Vagina (tissue), 2 donors: ENCODE data around the gene HNF1B. TPM values are rescaled to one million over a fixed set of nuclear protein-coding genes. Genes with fewer than 3 reads are reported as not detected.

Source experiments
- DNase-seq, 2 donors: peaks; one replicate each; pipeline ENCODE4 v3.0.0-alpha.2; 2017; ENCODE audit errors: extremely low spot score in 2 of 2
- H3K27ac ChIP-seq: fragments of 200-600 bp; sonication (generic); one replicate; pipeline ENCODE4 v1.5.1; 2019
- H3K27me3 ChIP-seq: fragments of 200-600 bp; sonication (generic); one replicate; pipeline ENCODE4 v1.5.1; 2019
- H3K36me3 ChIP-seq, 2 donors: fragments of 200-600 bp; sonication (generic); one replicate each; pipeline ENCODE4 v1.5.1; 2017 to 2019
- H3K4me1 ChIP-seq: fragments of 200-600 bp; sonication (generic); one replicate; pipeline ENCODE4 v1.5.1; 2019
- H3K4me3 ChIP-seq, 2 donors: fragments of 200-600 bp; sonication (generic); 1 replicate in 1 of 2; 2 replicates in 1 of 2; pipeline ENCODE4 v1.5.1; 2016 to 2019
- H3K9me3 ChIP-seq: fragments of 200-600 bp; sonication (generic); one replicate; pipeline ENCODE4 v1.5.1; 2019
- POLR2A ChIP-seq, 2 donors: fragments of 450-650 bp; IDR thresholded peaks; one replicate each; pipeline ENCODE4 v1.6.1; 2017; ENCODE audit warnings: antibody characterized with exemption in 2 of 2, mild to moderate bottlenecking in 2 of 2, moderate library complexity in 2 of 2
- POLR2AphosphoS5 ChIP-seq, 2 donors: sonication (generic); formaldehyde crosslinking; IDR thresholded peaks; one replicate each; pipeline ENCODE4 v1.9.0; 2017; ENCODE audit warnings: antibody characterized with exemption in 2 of 2, mild to moderate bottlenecking in 2 of 2, low read depth in 1 of 2; ENCODE audit not compliant: insufficient read depth in 1 of 2
- intact Hi-C: fragments of 100-400 bp; cut with DNase I; formaldehyde crosslinking; loops from one replicate; pipeline ENCODE4 v1.15.1; 2023
- total RNA-seq: library from RNA; depleted of rRNA; stranded (reverse); fragments of >200 nt; gene quantifications from one replicate; pipeline ENCODE4 v1.2.3, GENCODE V29; 2016
- TF ChIP-seq, protein P1 (sequence below), 3 experiments: fragments of 450-650 bp in 2 of 3; fragments of 200-600 bp in 1 of 3; sonication (generic) in 1 of 3; IDR thresholded peaks; one replicate each; pipeline ENCODE4 v1.5.1; 2017 to 2019; ENCODE audit warnings: antibody characterized with exemption in 3 of 3, mild to moderate bottlenecking in 2 of 3, moderate library complexity in 2 of 3

HNF1B gene
- total RNA-seq, 1 donor from 2014 or later: not detected

DNA sequence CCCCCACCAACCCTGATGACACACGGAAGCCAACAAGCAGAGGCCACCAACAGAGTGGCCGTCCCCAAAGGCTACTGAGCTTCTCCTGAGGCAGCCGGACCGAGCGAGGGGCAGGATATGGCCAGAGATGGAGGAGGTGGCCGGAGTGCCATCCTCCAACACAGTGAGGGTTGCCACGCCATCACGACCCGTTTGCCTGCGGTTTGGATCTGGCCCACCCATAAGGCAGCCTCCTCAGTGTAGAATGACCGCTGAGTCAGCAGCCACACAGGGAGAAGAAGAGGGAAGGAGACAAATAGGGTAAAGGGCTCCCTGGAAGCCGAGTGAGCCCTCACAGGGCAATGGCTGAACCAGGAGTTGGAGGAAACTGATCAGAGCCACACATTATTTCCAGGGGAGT lies 13.8 kb downstream of the HNF1B start:
- H3K4me1 ChIP-seq: no peaks in the 10 kb centered on the region
- DNase-seq: no peak
- no peak overlapping the region for H3K4me3 ChIP-seq
- no peaks in the 10 kb centered on the region for H3K27me3 ChIP-seq
- TF ChIP-seq, protein P1, sequence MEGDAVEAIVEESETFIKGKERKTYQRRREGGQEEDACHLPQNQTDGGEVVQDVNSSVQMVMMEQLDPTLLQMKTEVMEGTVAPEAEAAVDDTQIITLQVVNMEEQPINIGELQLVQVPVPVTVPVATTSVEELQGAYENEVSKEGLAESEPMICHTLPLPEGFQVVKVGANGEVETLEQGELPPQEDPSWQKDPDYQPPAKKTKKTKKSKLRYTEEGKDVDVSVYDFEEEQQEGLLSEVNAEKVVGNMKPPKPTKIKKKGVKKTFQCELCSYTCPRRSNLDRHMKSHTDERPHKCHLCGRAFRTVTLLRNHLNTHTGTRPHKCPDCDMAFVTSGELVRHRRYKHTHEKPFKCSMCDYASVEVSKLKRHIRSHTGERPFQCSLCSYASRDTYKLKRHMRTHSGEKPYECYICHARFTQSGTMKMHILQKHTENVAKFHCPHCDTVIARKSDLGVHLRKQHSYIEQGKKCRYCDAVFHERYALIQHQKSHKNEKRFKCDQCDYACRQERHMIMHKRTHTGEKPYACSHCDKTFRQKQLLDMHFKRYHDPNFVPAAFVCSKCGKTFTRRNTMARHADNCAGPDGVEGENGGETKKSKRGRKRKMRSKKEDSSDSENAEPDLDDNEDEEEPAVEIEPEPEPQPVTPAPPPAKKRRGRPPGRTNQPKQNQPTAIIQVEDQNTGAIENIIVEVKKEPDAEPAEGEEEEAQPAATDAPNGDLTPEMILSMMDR (IDR thresholded peaks at IDR 0.05): no peak
- TF ChIP-seq POLR2AphosphoS5 (IDR thresholded peaks at IDR 0.05; ENCODE audit: insufficient read depth in 1 of 2, low read depth in 1 of 2): no peak
- TF ChIP-seq POLR2A (IDR thresholded peaks at IDR 0.05): no peak
- no peaks in the 10 kb centered on the region for H3K36me3 ChIP-seq
- intact Hi-C loops: no loop called here
- H3K9me3 ChIP-seq: no peaks in the 10 kb centered on the region
- no peak overlapping the region for H3K27ac ChIP-seq

- H3K4me1 ChIP-seq: no peaks in the 10 kb centered on the region
Observed at GRCh38 chr17:37729905-37730304, 15.0 kb downstream of the HNF1B start.

GRCh38 chr17:37726891-37727675 lies 17.8 kb downstream of the HNF1B start:
- no peak overlapping the region for H3K27ac ChIP-seq
- DNase-seq: no peak
- H3K36me3 ChIP-seq: no peaks in the 10 kb centered on the region
- TF ChIP-seq POLR2AphosphoS5 (IDR thresholded peaks at IDR 0.05; ENCODE audit: insufficient read depth in 1 of 2, low read depth in 1 of 2) (no peak), POLR2A (IDR thresholded peaks at IDR 0.05) (no peak)
- TF ChIP-seq, protein P1 (IDR thresholded peaks at IDR 0.05): no peak
- no peaks in the 10 kb centered on the region for H3K27me3 ChIP-seq
- no peak overlapping the region for H3K4me3 ChIP-seq
- no peaks in the 10 kb centered on the region for H3K4me1 ChIP-seq
- no peaks in the 10 kb centered on the region for H3K9me3 ChIP-seq
- intact Hi-C loops: no loop called here

More at GRCh38 chr17:37729905-37730304, 15.0 kb downstream of the HNF1B start:
- H3K27me3 ChIP-seq: no peaks in the 10 kb centered on the region
- no peaks in the 10 kb centered on the region for H3K9me3 ChIP-seq
- H3K27ac ChIP-seq: no peak overlapping the region
- no peak for DNase-seq
- H3K36me3 ChIP-seq: no peaks in the 10 kb centered on the region
- no peak overlapping the region for H3K4me3 ChIP-seq
- intact Hi-C loops: no loop called here
- no peak for TF ChIP-seq POLR2A (IDR thresholded peaks at IDR 0.05)
- TF ChIP-seq POLR2AphosphoS5 (IDR thresholded peaks at IDR 0.05; ENCODE audit: insufficient read depth in 1 of 2, low read depth in 1 of 2): no peak
- TF ChIP-seq, protein P1 (IDR thresholded peaks at IDR 0.05): no peak

- DNase-seq: no peak
- intact Hi-C loops: no loop called here
- H3K4me1 ChIP-seq: no peaks in the 10 kb centered on the region
- H3K36me3 ChIP-seq: no peaks in the 10 kb centered on the region
- no peaks in the 10 kb centered on the region for H3K9me3 ChIP-seq
- H3K27me3 ChIP-seq: no peaks in the 10 kb centered on the region
- H3K4me3 ChIP-seq: no peak overlapping the region
- TF ChIP-seq POLR2AphosphoS5 (IDR thresholded peaks at IDR 0.05; ENCODE audit: insufficient read depth in 1 of 2, low read depth in 1 of 2): no peak
- TF ChIP-seq POLR2A (IDR thresholded peaks at IDR 0.05): no peak
- TF ChIP-seq, protein P1 (IDR thresholded peaks at IDR 0.05): no peak
- H3K27ac ChIP-seq: no peak overlapping the region
Observed at GRCh38 chr17:37726248-37726647, 18.6 kb downstream of the HNF1B start.

- Histone ChIP-seq H3K4me3 (no peak overlapping the region), H3K9me3 (no peaks in the 10 kb centered on the region), H3K4me1 (no peaks in the 10 kb centered on the region), H3K27ac (no peak overlapping the region), H3K36me3 (no peaks in the 10 kb centered on the region), H3K27me3 (no peaks in the 10 kb centered on the region)
- intact Hi-C loops: no loop called here
- TF ChIP-seq POLR2AphosphoS5 (IDR thresholded peaks at IDR 0.05; ENCODE audit: insufficient read depth in 1 of 2, low read depth in 1 of 2) (no peak), POLR2A (IDR thresholded peaks at IDR 0.05) (no peak)
- TF ChIP-seq, protein P1 (IDR thresholded peaks at IDR 0.05): no peak
- DNase-seq: no peak
Observed at GRCh38 chr17:37725601-37726146, 19.2 kb downstream of the HNF1B start.
